ENCODE measurements around the gene NHERF2. TPM values are rescaled to one million over a fixed set of nuclear protein-coding genes. Genes with fewer than 3 reads are reported as not detected.

NHERF2 gene
- total RNA-seq, 1 experiment from 2014 or later, result 51.1 TPM

DNA sequence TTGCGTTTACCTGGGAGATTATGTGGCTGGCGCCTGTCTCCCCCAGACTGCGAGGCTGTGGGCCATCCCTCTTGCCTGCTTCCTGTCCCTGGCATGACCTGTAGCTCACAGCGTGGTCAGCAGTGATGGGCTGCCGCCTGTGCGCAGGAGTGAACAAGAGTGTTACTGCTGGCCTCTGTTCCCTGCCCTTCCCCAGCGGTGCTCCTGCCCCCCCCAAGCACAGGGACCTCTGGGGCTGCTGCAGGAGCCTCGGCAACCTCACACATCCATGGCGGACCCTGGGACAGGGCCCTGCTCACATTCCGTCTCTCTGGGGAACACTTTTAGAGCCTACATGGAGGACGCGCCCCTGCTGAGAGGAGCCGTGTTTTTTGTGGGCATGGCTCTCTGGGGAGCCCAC lies 31.7 kb downstream of the NHERF2 start:
- DNase-seq (ENCODE audit: low read depth), result no peak

DNA sequence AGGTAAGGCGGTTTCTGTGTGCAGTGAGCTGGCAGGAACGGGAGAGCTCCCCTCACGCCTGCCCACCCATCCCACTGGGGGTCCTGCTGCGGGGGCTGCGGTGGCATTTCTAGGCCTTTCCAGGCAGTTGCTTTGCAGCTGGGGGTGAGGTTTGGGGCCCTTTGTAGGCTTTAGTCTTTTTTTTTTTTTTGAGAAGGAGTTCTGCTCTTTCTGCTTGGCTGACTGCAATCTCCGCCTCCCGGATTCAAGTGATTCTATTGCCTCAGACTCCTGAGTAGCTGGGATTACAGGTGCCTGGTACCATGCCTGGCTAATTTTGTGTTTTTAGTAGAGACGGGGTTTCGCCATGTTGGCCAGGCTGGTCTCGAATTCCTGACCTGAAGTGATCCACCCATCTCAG lies 32.2 kb downstream of the NHERF2 start:
- DNase-seq (ENCODE audit: low read depth), result no peak

DNA sequence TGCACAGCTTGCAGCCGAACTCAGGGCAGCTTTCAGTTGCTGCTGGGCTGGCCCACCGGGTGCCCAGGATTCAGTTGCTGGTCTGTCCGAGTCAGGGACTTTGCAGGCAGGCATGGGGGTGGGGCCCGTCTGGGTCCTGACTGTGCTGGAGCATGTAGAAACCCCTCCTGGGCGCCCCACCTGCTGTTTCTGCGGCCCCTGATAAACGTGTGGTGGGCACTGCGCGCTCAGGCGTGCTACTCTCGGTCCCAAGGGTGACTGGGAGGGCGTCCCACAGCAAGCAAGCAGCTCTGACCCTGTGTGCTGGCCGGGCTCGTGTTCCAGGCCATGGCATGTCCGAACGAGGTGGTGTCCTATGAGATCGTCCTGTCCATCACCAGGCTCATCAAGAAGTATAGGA lies 33.6 kb downstream of the NHERF2 start:
- DNase-seq (ENCODE audit: low read depth), result no peak

DNA sequence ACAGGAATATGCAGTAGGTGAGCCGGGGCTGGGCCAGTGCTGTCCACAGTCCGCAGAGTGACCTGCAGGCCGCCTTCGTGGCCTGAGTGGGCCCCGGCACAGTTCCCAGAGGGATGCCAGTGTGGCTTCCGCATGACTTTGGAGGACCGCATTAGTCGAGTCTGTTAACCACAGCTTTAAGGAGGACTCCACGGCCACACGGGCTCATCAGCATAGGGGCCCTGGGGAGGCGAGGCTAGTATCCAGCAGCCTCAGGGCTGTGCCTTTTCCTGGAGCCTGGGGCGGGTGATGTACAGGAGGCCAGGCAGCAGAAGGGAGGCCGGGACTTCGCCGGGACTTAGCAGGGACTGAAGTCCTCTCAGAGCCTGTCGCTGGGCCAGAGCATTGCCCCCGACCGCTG lies 34.3 kb downstream of the NHERF2 start:
- DNase-seq (ENCODE audit: low read depth), result no peak

DNA sequence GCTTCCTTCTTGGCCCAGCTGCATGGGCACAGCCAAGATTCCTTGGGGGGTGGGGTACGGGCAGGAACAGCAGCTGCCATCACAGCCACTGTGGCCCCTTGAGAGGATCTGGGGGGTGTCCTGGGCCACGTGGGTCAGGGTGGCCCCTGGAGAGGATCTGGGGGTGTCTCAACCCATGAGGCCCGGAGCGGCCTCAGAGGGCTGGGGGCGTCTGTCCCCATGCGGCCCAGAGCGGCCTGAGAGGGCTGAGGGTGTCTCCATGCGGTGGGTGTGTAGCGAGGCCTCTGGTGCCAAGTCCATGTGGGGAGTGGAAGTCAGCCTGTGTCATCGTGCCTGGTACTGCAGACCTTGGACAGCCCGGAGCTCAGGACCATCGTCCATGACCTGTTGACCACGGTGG lies 34.8 kb downstream of the NHERF2 start:
- DNase-seq (ENCODE audit: low read depth), result no peak

DNA sequence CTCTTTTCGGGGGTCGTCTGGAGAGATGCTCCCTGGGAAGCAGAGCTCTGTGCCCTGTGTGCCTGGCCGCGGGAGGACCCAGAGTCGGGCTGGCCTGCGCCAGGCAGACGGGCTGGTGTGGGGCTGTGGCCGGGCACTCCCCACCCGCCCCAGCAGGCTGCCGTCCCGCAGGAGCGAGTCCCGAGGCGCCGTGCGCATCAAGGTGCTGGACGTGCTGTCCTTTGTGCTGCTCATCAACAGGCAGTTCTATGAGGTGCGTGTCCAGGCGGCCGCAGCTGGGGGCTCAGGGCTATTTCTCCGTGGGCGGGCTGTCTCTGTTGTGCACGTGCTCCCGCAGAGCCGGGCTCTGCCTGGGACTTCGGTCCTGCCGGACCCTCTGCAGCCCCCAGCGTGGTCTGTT lies 36.1 kb downstream of the NHERF2 start:
- DNase-seq (ENCODE audit: low read depth), result no peak

DNA sequence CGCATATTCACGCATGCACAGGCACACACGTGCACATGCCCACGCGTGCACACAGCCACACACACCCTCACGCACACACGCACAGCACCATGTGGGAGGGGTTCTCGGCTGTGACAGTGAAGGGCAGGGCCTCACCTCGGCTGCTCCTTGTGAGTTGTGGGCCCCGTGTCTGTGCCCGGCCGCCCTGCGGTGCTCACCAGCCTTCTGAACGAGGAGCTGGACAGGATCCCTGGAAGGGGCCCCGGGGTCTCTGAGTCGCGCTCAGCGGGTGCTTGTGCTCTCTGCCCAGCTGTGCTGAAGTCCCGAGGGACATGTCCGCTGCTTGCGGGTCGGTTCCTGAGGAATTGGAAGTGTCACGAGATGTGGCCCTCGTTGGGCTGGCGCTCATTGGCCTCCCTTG lies 37.2 kb downstream of the NHERF2 start:
- no peak for DNase-seq (ENCODE audit: low read depth)

DNA sequence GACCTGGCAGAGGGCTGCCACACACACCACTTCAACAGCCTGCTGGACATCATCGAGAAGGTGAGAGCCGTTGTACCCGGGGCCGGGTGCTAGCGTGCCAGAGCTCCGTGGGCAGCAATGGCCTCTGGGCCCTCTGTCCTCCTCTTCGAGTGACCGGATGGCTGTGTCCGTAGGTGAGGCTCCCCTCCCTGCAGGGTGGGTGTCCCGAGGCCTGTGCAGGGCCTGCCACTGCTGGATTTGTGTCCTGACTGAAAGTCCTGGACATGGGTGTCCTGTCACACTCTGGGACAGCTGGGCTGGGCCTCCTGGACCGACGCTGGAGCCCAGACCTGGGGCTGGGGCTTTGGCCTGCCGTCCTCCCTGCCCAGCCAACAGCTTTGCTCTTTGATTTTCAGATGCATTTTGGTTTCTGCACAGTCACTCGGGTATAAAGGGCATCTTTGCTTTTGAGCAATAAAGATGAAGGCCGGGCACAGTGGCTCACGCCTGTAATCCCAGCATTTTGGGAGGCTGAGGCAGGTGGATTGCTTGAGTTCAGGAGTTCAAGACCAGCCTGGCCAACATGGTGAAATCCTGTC lies 37.8 kb downstream of the NHERF2 start:
- DNase-seq (ENCODE audit: low read depth), result no peak

DNA sequence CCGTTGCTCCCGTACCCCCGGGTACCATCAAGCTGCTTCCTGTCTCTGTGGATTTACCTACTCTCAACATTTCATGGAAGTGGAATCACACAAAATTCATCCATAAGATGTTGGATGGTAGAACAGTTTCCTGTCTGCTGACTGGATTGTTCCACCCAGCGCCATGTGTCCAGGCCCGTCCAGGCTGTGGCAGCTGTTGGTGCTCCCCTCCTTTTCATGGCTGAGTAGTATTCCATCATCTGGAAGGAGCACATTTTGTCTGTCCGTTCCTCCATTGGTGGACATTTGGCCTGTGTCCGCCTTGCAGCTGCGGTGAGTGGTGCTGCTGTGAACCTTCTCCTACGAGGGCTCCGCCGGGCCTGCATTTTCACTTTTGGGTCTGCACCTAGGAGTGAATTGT lies 39.4 kb downstream of the NHERF2 start:
- DNase-seq (ENCODE audit: low read depth), result no peak

DNA sequence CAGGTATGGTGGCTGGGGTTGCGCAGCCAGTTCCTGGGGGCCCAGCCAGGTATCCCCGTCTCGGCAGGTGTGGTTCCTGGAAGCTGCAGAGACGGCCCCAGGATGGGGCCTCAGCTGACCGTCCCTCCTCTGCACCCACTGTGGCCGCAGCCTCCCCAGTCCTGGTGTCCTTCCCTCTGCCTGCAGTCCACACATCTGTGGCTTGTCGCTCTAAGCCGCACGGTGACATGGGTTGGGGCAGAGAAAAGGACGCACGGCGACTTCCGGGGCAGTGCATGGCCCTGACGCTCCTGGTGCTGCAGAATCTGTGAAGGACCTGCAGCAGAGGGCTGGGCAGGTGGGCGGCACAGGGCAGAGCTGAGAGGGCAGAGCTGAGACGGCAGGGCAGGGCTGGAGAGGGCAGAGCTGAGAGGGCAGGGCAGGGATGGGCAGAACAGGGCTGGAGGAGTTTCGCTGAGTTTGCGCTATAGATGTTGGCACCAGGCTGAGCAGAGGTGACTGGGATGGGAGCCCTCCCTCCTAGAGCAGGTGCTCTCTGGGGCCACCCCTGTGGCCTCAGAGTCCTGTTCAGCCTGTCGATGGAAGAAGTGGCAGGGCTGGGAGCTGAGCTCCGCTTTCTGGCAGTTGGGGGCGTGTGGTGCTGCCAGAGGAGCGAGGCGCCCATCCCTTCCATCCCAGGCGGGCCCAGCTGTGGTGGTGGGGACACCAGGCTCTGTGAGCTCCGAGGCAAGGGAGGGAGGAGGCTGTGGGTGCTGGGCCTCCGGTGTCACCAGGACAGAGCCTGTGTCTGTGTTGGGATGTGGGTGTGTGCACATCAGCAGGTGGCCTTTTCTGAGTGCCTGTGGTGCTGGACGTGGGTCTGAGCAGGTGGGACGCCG lies 44.1 kb downstream of the NHERF2 start:
- no peak for DNase-seq (ENCODE audit: low read depth)

DNA sequence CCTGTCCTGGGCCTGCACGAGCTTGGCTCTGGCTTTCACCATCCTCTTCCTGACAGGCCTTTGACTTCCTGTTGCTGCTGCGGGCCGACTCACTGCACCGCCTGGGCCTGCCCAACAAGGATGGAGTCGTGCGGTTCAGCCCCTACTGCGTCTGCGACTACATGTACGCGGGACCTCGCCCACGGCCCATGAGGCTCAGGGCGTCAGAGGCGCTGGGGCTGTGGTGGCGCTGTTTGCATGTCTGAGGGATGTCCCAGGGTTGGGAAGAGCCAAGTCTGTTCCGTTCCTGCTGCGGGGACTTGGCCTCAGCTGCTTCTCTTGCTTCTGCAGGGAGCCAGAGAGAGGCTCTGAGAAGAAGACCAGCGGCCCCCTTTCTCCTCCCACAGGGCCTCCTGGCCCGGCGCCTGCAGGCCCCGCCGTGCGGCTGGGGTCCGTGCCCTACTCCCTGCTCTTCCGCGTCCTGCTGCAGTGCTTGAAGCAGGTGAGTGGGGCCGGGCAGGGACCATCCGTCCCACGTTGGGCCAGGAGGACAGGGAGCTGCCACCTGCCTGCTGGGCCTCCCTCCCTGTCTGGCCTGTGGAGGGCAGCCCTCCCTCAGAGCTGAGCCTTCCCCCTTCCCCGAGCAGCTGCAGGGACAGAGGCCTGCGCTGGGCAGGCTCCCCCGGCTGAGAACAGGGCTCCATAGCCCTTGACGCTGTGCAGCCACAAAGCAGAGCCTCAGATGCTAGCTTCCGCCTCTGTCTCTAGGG lies 44.9 kb downstream of the NHERF2 start:
- no peak for DNase-seq (ENCODE audit: low read depth)

DNA sequence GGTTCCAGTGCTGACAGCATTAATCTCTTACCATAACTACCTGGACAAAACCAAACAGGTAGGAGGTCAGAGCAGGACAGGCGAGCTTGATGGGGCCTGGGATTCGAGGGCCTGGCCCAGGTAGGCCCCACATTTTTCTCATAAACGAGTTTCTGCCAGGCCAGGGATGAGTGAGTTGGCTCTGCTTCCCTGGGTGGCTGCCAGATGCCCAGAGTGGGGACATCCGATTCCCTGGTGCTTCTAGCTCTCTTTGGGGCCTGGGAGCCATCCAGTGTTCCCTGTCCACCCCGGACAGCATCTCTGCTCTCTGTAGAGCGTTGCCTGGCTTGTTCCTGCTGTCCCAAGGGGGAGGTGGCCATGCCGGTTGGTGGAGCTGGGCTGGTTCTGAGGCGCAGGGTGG lies 46.2 kb downstream of the NHERF2 start:
- DNase-seq (ENCODE audit: low read depth), result no peak

DNA sequence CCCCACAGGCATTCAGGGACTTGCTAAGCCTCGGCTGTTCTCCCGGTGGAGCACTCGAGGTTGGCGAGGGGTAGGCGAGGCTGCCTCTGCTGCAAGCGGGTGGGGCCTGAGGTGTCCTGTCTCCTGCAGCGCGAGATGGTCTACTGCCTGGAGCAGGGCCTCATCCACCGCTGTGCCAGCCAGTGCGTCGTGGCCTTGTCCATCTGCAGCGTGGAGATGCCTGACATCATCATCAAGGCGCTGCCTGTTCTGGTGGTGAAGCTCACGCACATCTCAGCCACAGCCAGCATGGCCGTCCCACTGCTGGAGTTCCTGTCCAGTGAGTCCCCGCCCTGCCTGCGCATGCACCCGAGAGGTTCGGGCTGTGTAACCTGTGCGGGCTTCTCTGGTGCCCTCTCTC lies 47.4 kb downstream of the NHERF2 start:
- no peak for DNase-seq (ENCODE audit: low read depth)

DNA sequence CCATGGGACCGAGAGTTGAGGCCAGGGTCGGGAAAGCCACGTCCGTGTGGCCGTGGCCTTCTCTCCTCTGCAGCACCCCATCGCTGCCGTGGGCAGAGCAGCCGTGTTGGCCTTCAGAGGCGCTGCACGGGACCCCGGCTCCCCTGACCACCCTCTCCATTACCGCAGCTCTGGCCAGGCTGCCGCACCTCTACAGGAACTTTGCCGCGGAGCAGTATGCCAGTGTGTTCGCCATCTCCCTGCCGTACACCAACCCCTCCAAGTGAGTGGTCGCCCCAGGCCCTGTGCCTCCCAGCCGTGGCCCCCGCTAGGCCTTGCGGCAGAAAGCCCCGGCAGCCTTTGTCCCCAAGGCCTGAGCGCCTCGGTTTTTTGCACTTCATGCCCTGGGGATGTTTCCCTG lies 48.9 kb downstream of the NHERF2 start:
- no peak for DNase-seq (ENCODE audit: low read depth)

DNA sequence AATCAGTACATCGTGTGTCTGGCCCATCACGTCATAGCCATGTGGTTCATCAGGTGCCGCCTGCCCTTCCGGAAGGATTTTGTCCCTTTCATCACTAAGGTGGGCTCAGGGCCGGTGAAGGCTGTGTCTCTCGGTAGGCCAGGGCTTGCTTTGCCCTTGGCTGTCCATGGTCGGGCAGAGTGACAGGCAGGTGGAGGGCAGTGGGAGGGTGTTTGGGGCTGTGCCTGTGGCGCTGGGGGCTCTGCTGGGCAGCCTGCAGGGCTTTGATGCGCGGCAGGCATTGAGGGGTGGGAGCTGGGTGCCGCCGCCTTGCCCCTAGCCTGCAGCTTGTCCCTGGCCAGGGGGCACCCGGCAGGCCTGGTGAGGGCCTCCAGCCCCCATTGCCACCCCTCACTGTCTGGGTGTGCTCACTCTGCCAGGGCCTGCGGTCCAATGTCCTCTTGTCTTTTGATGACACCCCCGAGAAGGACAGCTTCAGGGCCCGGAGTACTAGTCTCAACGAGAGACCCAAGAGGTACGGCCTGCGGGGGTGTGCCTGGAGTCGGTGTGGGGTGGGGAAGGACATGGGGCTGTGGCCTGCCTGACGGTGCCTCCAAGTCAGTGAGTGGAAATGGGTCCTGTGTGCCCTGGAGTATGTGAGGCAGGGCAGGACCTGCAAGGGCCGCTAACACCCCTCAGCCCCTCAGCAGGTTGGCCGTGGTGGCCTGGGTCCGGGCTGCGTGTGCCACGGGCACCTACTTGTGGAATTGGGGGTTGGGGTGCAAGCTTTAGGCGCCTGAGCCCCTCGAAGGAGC lies 49.6 kb downstream of the NHERF2 start:
- no peak for DNase-seq (ENCODE audit: low read depth)

DNA sequence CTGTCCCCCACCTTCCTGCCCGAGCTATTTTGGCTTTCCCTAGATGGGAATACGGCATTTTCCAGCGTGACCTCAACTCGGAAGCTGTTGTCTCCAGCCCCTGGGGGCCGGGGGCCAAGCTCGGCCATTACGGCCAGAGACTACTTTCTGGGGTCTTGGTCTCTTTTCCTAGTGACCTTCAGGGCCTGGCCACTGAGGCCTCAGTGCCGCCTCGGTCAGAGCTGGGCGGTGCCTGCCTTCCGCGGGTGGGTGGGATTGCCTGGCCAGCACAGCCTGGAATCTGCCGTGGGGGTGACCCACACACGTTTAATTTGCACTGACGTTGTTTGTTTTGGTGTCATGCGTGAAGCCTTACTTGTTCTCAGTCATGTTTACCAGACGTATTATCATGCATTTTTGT lies 50.3 kb downstream of the NHERF2 start:
- no peak for DNase-seq (ENCODE audit: low read depth)

DNA sequence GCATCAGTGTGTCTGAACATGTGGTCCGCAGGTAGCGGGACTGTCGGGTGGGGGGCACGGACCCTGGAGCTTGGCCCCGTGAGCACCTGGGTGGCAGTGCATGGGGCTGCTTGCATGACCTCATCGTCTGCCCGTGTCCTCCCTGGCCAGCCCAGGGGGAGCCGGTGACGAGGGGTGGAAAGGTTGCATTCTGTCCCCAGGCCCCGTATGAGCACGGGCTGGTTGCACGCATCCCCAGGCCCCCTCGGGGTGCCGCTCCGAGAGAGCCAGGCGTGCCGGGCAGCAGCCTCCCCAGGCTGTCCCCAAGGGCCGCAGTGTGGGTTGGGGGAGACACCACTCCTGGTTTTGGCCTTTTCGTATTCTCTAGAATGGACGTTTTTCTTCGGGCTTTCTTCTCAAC lies 51.0 kb downstream of the NHERF2 start:
- DNase-seq (ENCODE audit: low read depth), result no peak

DNA sequence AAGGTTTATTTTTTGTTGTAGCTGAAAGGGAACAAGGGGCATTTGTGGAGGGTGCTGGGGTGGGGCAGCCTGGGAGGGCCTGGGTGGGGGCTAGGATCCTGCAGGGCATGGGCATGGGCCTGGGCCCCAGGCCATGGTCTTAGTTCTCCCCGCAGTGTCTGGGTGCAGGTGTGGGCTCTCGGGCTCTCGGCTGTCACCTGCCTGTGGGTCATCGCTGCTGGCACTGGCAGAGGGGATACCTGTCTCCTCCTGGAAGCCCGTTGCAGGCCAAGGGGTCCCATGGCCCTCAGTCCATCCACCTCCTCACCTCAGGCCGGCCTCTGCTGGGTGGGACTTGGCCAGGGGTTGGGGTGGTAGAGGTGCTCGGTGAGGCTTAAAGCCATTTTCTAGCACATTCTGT lies 51.4 kb downstream of the NHERF2 start:
- no peak for DNase-seq (ENCODE audit: low read depth)

DNA sequence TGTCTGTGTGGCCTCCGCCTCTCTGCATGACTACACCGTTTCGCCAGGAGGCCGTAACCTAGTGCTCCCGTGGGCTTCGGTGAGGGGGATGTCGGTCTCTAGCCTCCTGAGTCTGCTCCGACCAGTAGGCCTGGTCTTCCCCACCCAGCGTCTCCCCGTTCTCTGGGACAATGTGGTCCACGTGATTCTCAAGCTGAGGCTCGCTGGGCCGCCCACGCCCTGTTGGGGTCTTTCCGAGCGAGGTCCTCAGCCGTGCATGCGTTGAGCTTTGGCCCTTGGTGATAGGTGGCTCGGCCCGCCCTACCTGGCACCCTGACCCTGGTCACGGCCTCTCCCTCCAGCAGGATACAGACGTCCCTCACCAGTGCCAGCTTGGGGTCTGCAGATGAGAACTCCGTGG lies 52.0 kb downstream of the NHERF2 start:
- no peak for DNase-seq (ENCODE audit: low read depth)

DNA sequence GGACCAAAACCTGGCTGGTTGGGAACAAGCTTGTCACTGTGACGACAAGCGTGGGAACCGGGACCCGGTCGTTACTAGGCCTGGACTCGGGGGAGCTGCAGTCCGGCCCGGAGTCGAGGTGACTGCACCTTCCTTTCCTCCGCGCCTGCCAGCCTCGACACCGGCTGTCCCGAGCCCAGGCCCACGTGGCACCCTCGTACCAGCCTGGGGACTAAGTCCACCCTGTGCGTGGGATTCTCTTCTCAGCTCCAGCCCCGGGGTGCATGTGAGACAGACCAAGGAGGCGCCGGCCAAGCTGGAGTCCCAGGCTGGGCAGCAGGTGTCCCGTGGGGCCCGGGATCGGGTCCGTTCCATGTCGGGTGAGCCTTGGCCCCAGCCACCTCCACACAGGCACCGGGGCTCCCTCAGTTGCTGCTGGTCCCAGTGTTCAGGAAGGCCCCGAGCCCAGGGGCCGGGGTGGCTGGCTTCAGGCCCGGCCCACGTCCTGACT lies 52.7 kb downstream of the NHERF2 start:
- no peak for DNase-seq (ENCODE audit: low read depth)

DNA sequence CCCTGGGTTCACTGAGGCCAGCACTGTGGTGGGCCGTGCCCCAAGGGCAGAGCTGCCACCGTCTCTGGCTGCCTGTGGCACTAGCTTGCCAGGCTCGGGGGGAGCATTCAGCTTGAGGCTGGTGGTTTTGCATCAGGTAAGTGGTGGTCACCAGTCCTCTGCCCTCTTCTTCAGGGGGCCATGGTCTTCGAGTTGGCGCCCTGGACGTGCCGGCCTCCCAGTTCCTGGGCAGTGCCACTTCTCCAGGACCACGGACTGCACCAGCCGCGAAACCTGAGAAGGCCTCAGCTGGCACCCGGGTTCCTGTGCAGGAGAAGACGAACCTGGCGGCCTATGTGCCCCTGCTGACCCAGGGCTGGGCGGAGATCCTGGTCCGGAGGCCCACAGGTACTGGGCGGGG lies 53.3 kb downstream of the NHERF2 start:
- DNase-seq (ENCODE audit: low read depth), result no peak

Measured in RPMI7951 (cell line).